HL-60 (cell line): Measurements from ENCODE around the gene CCDC30.

ENCODE experiments used
- CTCF ChIP-seq: IDR thresholded peaks from one replicate; pipeline ENCODE4 v1.5.1; 2011; ENCODE audit warnings: low read length, control low read depth, inconsistent platforms; ENCODE audit not compliant: insufficient read depth
- POLR2AphosphoS5 ChIP-seq: IDR thresholded peaks from 2 replicates; pipeline ENCODE4 v1.6.1; 2012; ENCODE audit warnings: low read depth
- REST ChIP-seq: IDR thresholded peaks from 2 replicates; pipeline ENCODE4 v1.6.1; 2012; ENCODE audit warnings: low read depth; ENCODE audit not compliant: insufficient replicate concordance

GRCh38 chr1:42429603-42430002 lies 33.5 kb upstream of the CCDC30 start:
- no peak for TF ChIP-seq CTCF
- TF ChIP-seq REST, result no peak
- no peak for TF ChIP-seq POLR2AphosphoS5
